ENCODE data around the gene NFYA. TPM values are rescaled to one million over a fixed set of nuclear protein-coding genes. Genes with fewer than 3 reads are reported as not detected.

NFYA gene
- total RNA-seq (2022) (25.7 and 27.7 TPM in 2 replicates), Bru-seq, nascent RNA (percentile 88 among the genes with signal in this experiment), BruChase-seq, experiment 1, labeled RNA remaining after a 2-hour chase (percentile 85 among the genes with signal in this experiment), BruChase-seq, experiment 2, labeled RNA remaining after a 6-hour chase (percentile 71 among the genes with signal in this experiment)
- long read RNA-seq, transcript NFYA-202 (9 exons, 1,660 nt): major isoform, 10 of 24 reads
- long read RNA-seq, partial matches to known transcripts: 1 of 24 reads
- long read RNA-seq, other reads (novel, unspliced or antisense): 11 of 24 reads

- no TSS peak for BruUV-seq (replicated peaks)
- Mint-ChIP-seq H3K9me3 (ENCODE audit: unreplicated experiment) (no peaks in the 10 kb centered on the region), H3K4me1 (ENCODE audit: low read depth, unreplicated experiment) (peaks cover 29% of the 10 kb centered on the region), H3K27ac (ENCODE audit: unreplicated experiment) (peak within 1 kb of the TSS; percentile 95), H3K36me3 (ENCODE audit: insufficient read depth, unreplicated experiment) (peaks cover 29% of the 10 kb centered on the region), H3K4me3 (ENCODE audit: unreplicated experiment) (peak within 1 kb of the TSS; percentile 92), H3K27me3 (ENCODE audit: insufficient read depth, unreplicated experiment) (no peaks in the 10 kb centered on the region)
- Histone ChIP-seq H3K27me3 (replicated peaks; ENCODE audit: control insufficient read depth, insufficient read depth, low read length) (no peaks in the 10 kb centered on the region), H3K9me3 (no peaks in the 10 kb centered on the region), H3K4me3 (ENCODE audit: low read depth, low read length) (peak within 1 kb of the TSS; percentile 98), H3K36me3 (ENCODE audit: control insufficient read depth, insufficient read depth, low read length) (no peaks in the 10 kb centered on the region), H3K4me1 (peaks cover 16% of the 10 kb centered on the region; the same call in 1 of the 2 replicates)
- intact Hi-C loops (cut with micrococcal nuclease; ENCODE audit: unreplicated experiment): loop anchor here (2.0 to 5.0 kb wide), 3 partner anchors 32 to 486 kb away; partner anchors contain the start of gene LRFN2
- CTCF ChIA-PET: interaction anchor here (0.6 to 1.2 kb wide), 10 partner anchors 14 to 178 kb away, joined by 3 to 7 read pairs (median 3); partner anchors contain the start of gene UNC5CL
- POLR2A ChIA-PET: interaction anchor here (0.6 to 1.7 kb wide), 9 partner anchors 15 to 1631 kb away, joined by 3 to 16 read pairs (median 4); no protein-coding TSS in a partner anchor
- TF ChIP-seq CTCF (IDR thresholded peaks at IDR 0.05; ENCODE audit: insufficient read depth in 1 of 2, low read depth in 1 of 2, low read length in 1 of 2, severe bottlenecking in 1 of 2, unreplicated experiment in 1 of 2): no peak
- no peak for DNase-seq
These were observed at the start of gene NFYA for GRCh38 chr6:41072836-41073202. TSS of gene NFYA (plus strand) at chr6:41072974. CDS start at chr6:41079090, 6,116 bp downstream.

- no peaks in the 10 kb centered on the region for H3K36me3 ChIP-seq (ENCODE audit: control insufficient read depth, insufficient read depth, low read length)
- H3K27me3 ChIP-seq (replicated peaks; ENCODE audit: control insufficient read depth, insufficient read depth, low read length): no peaks in the 10 kb centered on the region
- no peak for TF ChIP-seq CTCF (IDR thresholded peaks at IDR 0.05; ENCODE audit: insufficient read depth in 1 of 2, low read depth in 1 of 2, low read length in 1 of 2, severe bottlenecking in 1 of 2, unreplicated experiment in 1 of 2)
- BruUV-seq (replicated peaks): no TSS peak
- no peaks in the 10 kb centered on the region for H3K9me3 ChIP-seq
- H3K36me3 Mint-ChIP-seq (ENCODE audit: insufficient read depth, unreplicated experiment): no peaks in the 10 kb centered on the region
- peaks cover 19% of the 10 kb centered on the region for H3K4me1 ChIP-seq
- H3K4me3 ChIP-seq (ENCODE audit: low read depth, low read length): no peak overlapping the region
- ChIA-PET POLR2A (no interaction called here), CTCF (interaction anchor here (1.2 to 1.4 kb wide), 2 partner anchors 16 to 18 kb away, joined by 3 to 7 read pairs; partner anchors contain the start of gene UNC5CL)
- H3K27ac Mint-ChIP-seq (ENCODE audit: unreplicated experiment): peak overlapping the region; percentile 45
- peaks cover 7% of the 10 kb centered on the region for H3K4me1 Mint-ChIP-seq (ENCODE audit: low read depth, unreplicated experiment)
- H3K27me3 Mint-ChIP-seq (ENCODE audit: insufficient read depth, unreplicated experiment): no peaks in the 10 kb centered on the region
- no peaks in the 10 kb centered on the region for H3K9me3 Mint-ChIP-seq (ENCODE audit: unreplicated experiment)
- intact Hi-C loops (cut with micrococcal nuclease; ENCODE audit: unreplicated experiment): no loop called here
- no peak overlapping the region for H3K4me3 Mint-ChIP-seq (ENCODE audit: unreplicated experiment)
- DNase-seq: no peak
These were observed 49.7 kb upstream of the NFYA start for GRCh38 chr6:41023114-41023513.

- H3K4me3 ChIP-seq (ENCODE audit: low read depth, low read length): no peak overlapping the region
- intact Hi-C loops (cut with micrococcal nuclease; ENCODE audit: unreplicated experiment): loop anchor here (5.0 kb wide), 1 partner anchor 41 kb away; no protein-coding TSS in a partner anchor
These were observed 46.7 kb upstream of the NFYA start for GRCh38 chr6:41025966-41026530.

More at GRCh38 chr6:41025966-41026530, 46.7 kb upstream of the NFYA start:
- Mint-ChIP-seq H3K4me3 (ENCODE audit: unreplicated experiment) (no peak overlapping the region), H3K36me3 (ENCODE audit: insufficient read depth, unreplicated experiment) (no peaks in the 10 kb centered on the region), H3K9me3 (ENCODE audit: unreplicated experiment) (no peaks in the 10 kb centered on the region), H3K4me1 (ENCODE audit: low read depth, unreplicated experiment) (peaks cover 6% of the 10 kb centered on the region), H3K27me3 (ENCODE audit: insufficient read depth, unreplicated experiment) (no peaks in the 10 kb centered on the region), H3K27ac (ENCODE audit: unreplicated experiment) (no peak overlapping the region)
- no TSS peak for BruUV-seq (replicated peaks)
- no peak for TF ChIP-seq CTCF (IDR thresholded peaks at IDR 0.05; ENCODE audit: insufficient read depth in 1 of 2, low read depth in 1 of 2, low read length in 1 of 2, severe bottlenecking in 1 of 2, unreplicated experiment in 1 of 2)
- Histone ChIP-seq H3K27me3 (replicated peaks; ENCODE audit: control insufficient read depth, insufficient read depth, low read length) (no peaks in the 10 kb centered on the region), H3K9me3 (no peaks in the 10 kb centered on the region), H3K4me1 (peaks cover 14% of the 10 kb centered on the region), H3K36me3 (ENCODE audit: control insufficient read depth, insufficient read depth, low read length) (no peaks in the 10 kb centered on the region)
- ChIA-PET POLR2A (no interaction called here), CTCF (interaction anchor here (0.6 kb wide), 1 partner anchor 47 kb away, joined by 3 read pairs; no protein-coding TSS in a partner anchor)
- DNase-seq: no peak

Data from Caco-2 (cell line).